Endothelial cell of umbilical vein (primary cell): Measurements from ENCODE around the gene FAM20A. TPM values are rescaled to one million over a fixed set of nuclear protein-coding genes. Genes with fewer than 3 reads are reported as not detected.

Source experiments
- BruUV-seq: library from RNA; stranded (reverse); fragments of 400-500 nt; replicated peaks from 2 replicates; lab custom pipeline; 2021; lab: Mats Ljungman, UMichigan
- CTCF ChIA-PET: fragments of 300-600, 350-600 bp; sonication (Branson Sonifier 250); formaldehyde crosslinking; loops from one replicate; lab custom pipeline; 2021; ENCODE audit warnings: antibody characterized with exemption, inconsistent platforms; lab: Charles Lee
- POLR2A ChIA-PET: fragments of 300-600, 350-600 bp; sonication (Branson Sonifier 250); formaldehyde crosslinking; loops from one replicate; lab custom pipeline; 2021; ENCODE audit warnings: antibody characterized with exemption, inconsistent platforms; lab: Charles Lee
- DNase-seq: peaks from one replicate; pipeline ENCODE4 v3.0.0-alpha.2; 2011; ENCODE audit warnings: low read depth, low spot score
- FAIRE-seq: peaks from 2 replicates; lab custom pipeline; 2011; peaks lifted over from hg19 to GRCh38; lab: Jason Lieb, UNC
- H2AFZ ChIP-seq: 2 replicates; pipeline ENCODE4 v1.6.0; 2012; ENCODE audit warnings: low read depth, low read length, control low read depth, inconsistent platforms
- H3K27ac ChIP-seq: 2 replicates; pipeline ENCODE4 v1.5.1; 2011; ENCODE audit warnings: low read depth, mild to moderate bottlenecking, control low read depth, low read length, moderate library complexity; ENCODE audit not compliant: insufficient read depth
- H3K27me3 ChIP-seq, 2 experiments: 2 replicates each; pipeline versions ENCODE4 v1.6.0 to v1.6.1; 2011; ENCODE audit warnings: low read length in 2 of 2, mixed read lengths in 1 of 2; ENCODE audit not compliant: control insufficient read depth in 2 of 2, insufficient read depth in 2 of 2
- H3K36me3 ChIP-seq, 2 experiments: 2 replicates in 1 of 2; 3 replicates in 1 of 2; pipeline ENCODE4 v1.5.1; 2011; ENCODE audit warnings: low read length in 2 of 2, mild to moderate bottlenecking in 1 of 2, moderate library complexity in 1 of 2; ENCODE audit not compliant: control insufficient read depth in 2 of 2, insufficient read depth in 2 of 2; ENCODE audit errors: extremely low read depth in 1 of 2
- H3K4me1 ChIP-seq: 3 replicates; pipeline ENCODE4 v1.5.1; 2011; ENCODE audit warnings: mild to moderate bottlenecking, low read length; ENCODE audit not compliant: control insufficient read depth, insufficient read depth; ENCODE audit errors: extremely low read depth
- H3K4me2 ChIP-seq: 2 replicates; pipeline ENCODE4 v1.6.1; 2011; ENCODE audit warnings: low read length, control low read depth, mixed read lengths; ENCODE audit not compliant: insufficient read depth
- H3K4me3 ChIP-seq, 3 experiments: fragments of 200-600 bp in 1 of 3; sonication (generic), shearing (Covaris generic) in 1 of 3; replicated peaks in 1 of 3; 2 replicates each; pipeline ENCODE4 v1.5.1; 2011 to 2016; ENCODE audit warnings: control low read depth in 3 of 3, low read length in 3 of 3, mild to moderate bottlenecking in 2 of 3, inconsistent platforms in 1 of 3, low read depth in 1 of 3, moderate library complexity in 1 of 3; ENCODE audit not compliant: insufficient read depth in 1 of 3
- H3K79me2 ChIP-seq: 2 replicates; pipeline ENCODE4 v1.6.0; 2012; ENCODE audit warnings: low read length, inconsistent platforms; ENCODE audit not compliant: control insufficient read depth, insufficient read depth
- H3K9ac ChIP-seq: replicated peaks from 2 replicates; pipeline ENCODE3; 2011; ENCODE audit warnings: low read length, control low read depth; ENCODE audit not compliant: insufficient read depth; ENCODE audit errors: extremely low read depth
- H3K9me1 ChIP-seq: replicated peaks from 3 replicates; pipeline ENCODE4 v1.6.0; 2011; ENCODE audit warnings: mild to moderate bottlenecking, low read length; ENCODE audit not compliant: control insufficient read depth, insufficient read depth; ENCODE audit errors: extremely low read depth
- H3K9me3 ChIP-seq: replicated peaks from 2 replicates; pipeline ENCODE4 v1.5.1; 2012; ENCODE audit warnings: low read length, inconsistent platforms; ENCODE audit not compliant: control insufficient read depth, insufficient read depth
- H4K20me1 ChIP-seq: replicated peaks from 2 replicates; pipeline ENCODE3; 2011; ENCODE audit warnings: mild to moderate bottlenecking, low read length; ENCODE audit not compliant: control insufficient read depth, insufficient read depth; ENCODE audit errors: extremely low read depth
- EZH2 ChIP-seq: IDR thresholded peaks from 2 replicates; pipeline ENCODE4 v1.6.1; 2012; ENCODE audit warnings: borderline replicate concordance, low read depth, mild to moderate bottlenecking, moderate library complexity, low read length, inconsistent platforms; ENCODE audit not compliant: severe bottlenecking
- FOS ChIP-seq: IDR thresholded peaks from 2 replicates; pipeline ENCODE4 v1.6.1; 2011; ENCODE audit warnings: mild to moderate bottlenecking, low read length, moderate library complexity, borderline replicate concordance; ENCODE audit not compliant: insufficient read depth
- GATA2 ChIP-seq: IDR thresholded peaks from 2 replicates; pipeline ENCODE4 v1.7.0; 2011; ENCODE audit warnings: low read depth, mild to moderate bottlenecking, moderate library complexity, mixed read lengths, low read length; ENCODE audit not compliant: insufficient read length, insufficient read depth
- JUN ChIP-seq: IDR thresholded peaks from 2 replicates; pipeline ENCODE4 v1.6.1; 2011; ENCODE audit warnings: borderline replicate concordance, low read depth; ENCODE audit not compliant: insufficient read length, insufficient read depth
- MYC ChIP-seq: IDR thresholded peaks from one replicate; pipeline ENCODE4 v1.6.1; 2011; ENCODE audit warnings: mild to moderate bottlenecking, low read depth, low read length
- POLR2A ChIP-seq: IDR thresholded peaks from 2 replicates; pipeline ENCODE4 v1.6.1; 2012; ENCODE audit warnings: low read depth, mild to moderate bottlenecking, control low read depth, low read length
- POLR2AphosphoS5 ChIP-seq: IDR thresholded peaks from 2 replicates; pipeline ENCODE4 v1.6.1; 2012; ENCODE audit warnings: low read depth, mild to moderate bottlenecking, control low read depth, low read length, moderate library complexity; ENCODE audit not compliant: insufficient read depth
- dilution Hi-C: fragments of 300-500 bp; cut with MboI; formaldehyde crosslinking; loops from one replicate; pipeline ENCODE4 v1.15.0; 2019; ENCODE audit warnings: low sequenced_read_pairs; ENCODE audit not compliant: extremely low pct_ligation_motif_present
- intact Hi-C: fragments of 100-400 bp; cut with micrococcal nuclease; formaldehyde crosslinking; loops from one replicate; pipeline ENCODE4 v1.10.0; 2022
- polyA plus RNA-seq, 4 experiments: library from polyadenylated mRNA; depleted of rRNA in 3 of 4; stranded (reverse) in 3 of 4; unstranded in 1 of 4; fragments of >200 nt; gene quantifications; 2 replicates each; pipeline versions ENCODE4 v1.2.1 to v1.2.3, GENCODE V29; 2011 to 2012; ENCODE audit warnings: missing spikeins in 1 of 4
- total RNA-seq: library from RNA; stranded (reverse); gene quantifications from 2 replicates; pipeline ENCODE4 v1.2.3, GENCODE V29; 2021
- TF ChIP-seq, protein P1 (sequence below), 2 donors: IDR thresholded peaks; 1 replicate in 1 of 2; 2 replicates in 1 of 2; pipeline ENCODE4 v1.5.1; 2011; ENCODE audit warnings: low read length in 2 of 2, mild to moderate bottlenecking in 2 of 2, moderate library complexity in 2 of 2, control low read depth in 1 of 2, inconsistent platforms in 1 of 2, low read depth in 1 of 2; ENCODE audit not compliant: insufficient read depth in 1 of 2; ENCODE audit errors: extremely low read depth in 1 of 2
- TF ChIP-seq, protein P2 (sequence below): IDR thresholded peaks from 2 replicates; pipeline ENCODE4 v1.6.1; 2011; ENCODE audit not compliant: insufficient read depth, insufficient read length

The FAM20A gene
- total and polyA plus RNA-seq, 2 donors (not counting 3 experiments of a cell fraction or from before 2014, with no cell fraction given) = not detected

DNA sequence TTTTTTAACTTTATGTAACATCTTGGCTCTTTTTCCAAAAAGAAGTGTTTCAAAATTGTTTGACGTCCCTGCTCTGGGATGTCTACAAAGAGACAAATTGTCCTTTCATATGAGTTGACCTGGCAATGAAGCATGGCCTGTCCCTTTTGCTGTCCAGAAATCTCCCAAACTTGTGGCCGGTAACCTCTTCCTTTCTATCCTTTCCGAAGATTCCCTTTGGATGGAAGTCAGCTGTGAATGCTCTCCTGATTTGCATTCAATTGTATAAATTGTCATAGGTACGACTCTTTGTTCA lies 40.9 kb upstream of the FAM20A start:
- Histone ChIP-seq H3K27me3 (peaks cover 0 to 2% of the 10 kb centered on the region in 2 experiments), H3K4me2 (no peak overlapping the region), H3K9ac (no peak overlapping the region), H3K27ac (no peak overlapping the region), H3K9me1 (no peaks in the 10 kb centered on the region), H3K4me1 (no peaks in the 10 kb centered on the region), H2AFZ (no peak overlapping the region), H3K79me2 (no peaks in the 10 kb centered on the region), H3K4me3 (no peak overlapping the region), H4K20me1 (no peaks in the 10 kb centered on the region), H3K9me3 (no peaks in the 10 kb centered on the region), H3K36me3 (no peaks in the 10 kb centered on the region)
- CTCF ChIA-PET = no interaction called here
- no TSS peak for BruUV-seq
- POLR2A ChIA-PET = no interaction called here
- no peak for FAIRE-seq
- no peak for TF ChIP-seq EZH2
- no peak for TF ChIP-seq GATA2
- no peak for TF ChIP-seq POLR2AphosphoS5
- dilution Hi-C loops (no loop called here), intact Hi-C loops (no loop called here)
- DNase-seq = no peak

DNA sequence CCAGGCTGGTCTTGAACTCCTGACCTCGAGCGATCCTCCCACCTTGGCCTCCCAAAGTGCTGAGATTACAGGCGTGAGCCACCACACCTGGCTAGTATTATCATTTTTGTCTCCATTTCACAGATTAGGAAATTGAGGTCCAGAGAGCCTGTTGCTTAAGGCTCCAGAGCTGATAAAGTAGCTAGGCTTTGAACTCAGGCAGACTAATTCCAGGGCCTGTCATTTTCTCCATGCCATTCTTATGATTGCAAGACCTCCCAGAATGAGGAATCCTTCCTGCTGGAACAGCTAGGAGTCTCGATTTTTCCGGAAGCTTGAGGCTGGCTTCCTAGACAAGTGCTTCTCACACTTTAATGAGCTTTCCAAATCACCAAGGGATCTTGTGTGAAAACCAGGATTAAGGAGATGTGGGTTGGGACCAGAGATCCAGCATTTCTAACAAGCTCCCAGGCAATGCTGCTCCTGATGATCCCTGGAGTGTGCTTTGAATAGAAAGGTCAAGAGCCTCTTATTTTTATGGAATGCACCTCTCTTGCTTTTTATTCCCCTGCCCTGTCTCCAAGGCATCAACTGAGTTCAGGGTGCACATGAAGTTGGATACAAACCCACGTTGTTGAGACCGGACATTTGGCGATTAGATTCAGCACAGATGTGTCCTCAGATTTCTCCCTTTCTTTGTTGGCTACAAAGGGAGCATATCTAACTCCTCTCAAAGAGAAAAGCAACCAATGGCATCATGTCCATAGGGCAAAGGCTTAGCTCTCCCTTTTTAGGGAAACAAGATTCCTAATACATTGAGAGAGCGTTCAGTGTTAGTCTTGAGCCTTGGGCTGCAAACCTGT lies 40.3 kb upstream of the FAM20A start:
- FAIRE-seq (no peak), DNase-seq (no peak)
- no peak overlapping the region for H3K27ac ChIP-seq
- TF ChIP-seq, protein P1, sequence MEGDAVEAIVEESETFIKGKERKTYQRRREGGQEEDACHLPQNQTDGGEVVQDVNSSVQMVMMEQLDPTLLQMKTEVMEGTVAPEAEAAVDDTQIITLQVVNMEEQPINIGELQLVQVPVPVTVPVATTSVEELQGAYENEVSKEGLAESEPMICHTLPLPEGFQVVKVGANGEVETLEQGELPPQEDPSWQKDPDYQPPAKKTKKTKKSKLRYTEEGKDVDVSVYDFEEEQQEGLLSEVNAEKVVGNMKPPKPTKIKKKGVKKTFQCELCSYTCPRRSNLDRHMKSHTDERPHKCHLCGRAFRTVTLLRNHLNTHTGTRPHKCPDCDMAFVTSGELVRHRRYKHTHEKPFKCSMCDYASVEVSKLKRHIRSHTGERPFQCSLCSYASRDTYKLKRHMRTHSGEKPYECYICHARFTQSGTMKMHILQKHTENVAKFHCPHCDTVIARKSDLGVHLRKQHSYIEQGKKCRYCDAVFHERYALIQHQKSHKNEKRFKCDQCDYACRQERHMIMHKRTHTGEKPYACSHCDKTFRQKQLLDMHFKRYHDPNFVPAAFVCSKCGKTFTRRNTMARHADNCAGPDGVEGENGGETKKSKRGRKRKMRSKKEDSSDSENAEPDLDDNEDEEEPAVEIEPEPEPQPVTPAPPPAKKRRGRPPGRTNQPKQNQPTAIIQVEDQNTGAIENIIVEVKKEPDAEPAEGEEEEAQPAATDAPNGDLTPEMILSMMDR (IDR thresholded peaks at IDR 0.05; ENCODE audit: extremely low read depth in 1 of 2, insufficient read depth in 1 of 2, low read depth in 1 of 2, low read length in 2 of 2) = no peak
- TF ChIP-seq FOS = no peak
- no peak for TF ChIP-seq EZH2
- TF ChIP-seq POLR2AphosphoS5 = no peak
- TF ChIP-seq POLR2A = no peak
- no peak for TF ChIP-seq GATA2
- TF ChIP-seq MYC = no peak
- TF ChIP-seq JUN = no peak
- TF ChIP-seq, protein P2, sequence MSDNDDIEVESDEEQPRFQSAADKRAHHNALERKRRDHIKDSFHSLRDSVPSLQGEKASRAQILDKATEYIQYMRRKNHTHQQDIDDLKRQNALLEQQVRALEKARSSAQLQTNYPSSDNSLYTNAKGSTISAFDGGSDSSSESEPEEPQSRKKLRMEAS = no peak
- H2AFZ ChIP-seq = no peak overlapping the region
- ChIA-PET POLR2A (no interaction called here), CTCF (interaction anchor here (0.6 to 1.4 kb wide), 3 partner anchors 8 to 96 kb away, joined by 4 read pairs; no protein-coding TSS in a partner anchor)
- H3K79me2 ChIP-seq = no peaks in the 10 kb centered on the region
- intact Hi-C loops (no loop called here), dilution Hi-C loops (no loop called here)
- H3K9me3 ChIP-seq = no peaks in the 10 kb centered on the region
- peaks cover 0 to 2% of the 10 kb centered on the region in 2 experiments for H3K27me3 ChIP-seq
- no peaks in the 10 kb centered on the region for H3K36me3 ChIP-seq
- H3K9ac ChIP-seq = no peak overlapping the region
- no peaks in the 10 kb centered on the region for H3K4me1 ChIP-seq
- no peak overlapping the region for H3K4me2 ChIP-seq
- no peaks in the 10 kb centered on the region for H3K9me1 ChIP-seq
- H3K4me3 ChIP-seq = no peak overlapping the region
- no TSS peak for BruUV-seq
- H4K20me1 ChIP-seq = no peaks in the 10 kb centered on the region
